Suprapubic skin (tissue), 4 donors: Measurements from ENCODE around the gene NELFE. TPM values are rescaled to one million over a fixed set of nuclear protein-coding genes. Genes with fewer than 3 reads are reported as not detected.

Source experiments
- DNase-seq, 2 donors: peaks; one replicate each; pipeline ENCODE4 v3.0.0-alpha.2; 2019; ENCODE audit warnings: low spot score in 2 of 2
- H3K27ac ChIP-seq: fragments of 200-600 bp; sonication (generic); one replicate; pipeline ENCODE4 v1.5.1; 2019
- H3K27me3 ChIP-seq: fragments of 200-600 bp; sonication (generic); one replicate; pipeline ENCODE4 v1.5.1; 2019
- H3K36me3 ChIP-seq: fragments of 200-600 bp; sonication (generic); one replicate; pipeline ENCODE4 v1.5.1; 2019
- H3K4me1 ChIP-seq: fragments of 200-600 bp; sonication (generic); one replicate; pipeline ENCODE4 v1.5.1; 2019
- H3K4me3 ChIP-seq: fragments of 200-600 bp; sonication (generic); one replicate; pipeline ENCODE4 v1.5.1; 2019; ENCODE audit warnings: mild to moderate bottlenecking
- H3K9me3 ChIP-seq: fragments of 200-600 bp; sonication (generic); one replicate; pipeline ENCODE4 v1.5.1; 2019
- CTCF ChIP-seq, 2 donors: fragments of 200-600 bp in 1 of 2; fragments of 450-650 bp in 1 of 2; sonication (generic) in 1 of 2; IDR thresholded peaks; one replicate each; pipeline ENCODE4 v1.5.1; 2016 to 2019; ENCODE audit warnings: antibody characterized with exemption in 2 of 2, mild to moderate bottlenecking in 1 of 2, moderate library complexity in 1 of 2
- EP300 ChIP-seq: sonication (generic); formaldehyde crosslinking; IDR thresholded peaks from one replicate; pipeline ENCODE4 v1.6.1; 2017; ENCODE audit warnings: antibody characterized with exemption
- POLR2A ChIP-seq, 2 donors: fragments of 450-650 bp; IDR thresholded peaks; one replicate each; pipeline ENCODE4 v1.6.1; 2017; ENCODE audit warnings: antibody characterized with exemption in 2 of 2, mild to moderate bottlenecking in 2 of 2, moderate library complexity in 2 of 2
- POLR2AphosphoS5 ChIP-seq, 3 donors: sonication (generic); formaldehyde crosslinking; IDR thresholded peaks; one replicate each; pipeline ENCODE4 v1.6.1; 2017; ENCODE audit warnings: antibody characterized with exemption in 3 of 3
- WGBS: methylation state at CpG from one replicate; pipeline ENCODE4 v1.1.5; 2018; 5-methylcytosine and 5-hydroxymethylcytosine counted together
- total RNA-seq, 4 donors: library from RNA; depleted of rRNA; stranded (reverse); fragments of >200 nt; gene quantifications; one replicate each; pipeline ENCODE4 v1.1.0, GENCODE V29; 2016

Gene NELFE
- total RNA-seq, 4 donors from 2014 or later, result 56.7 to 72.1 (median 65.8) TPM

GRCh38 chr6:31956796-31957195, 2.0 kb downstream of the NELFE start:
- H3K27me3 ChIP-seq, result no peaks in the 10 kb centered on the region
- H3K4me1 ChIP-seq, result peaks cover 24% of the 10 kb centered on the region
- DNase-seq, result no peak
- H3K4me3 ChIP-seq, result no peak overlapping the region
- peaks cover 69% of the 10 kb centered on the region for H3K36me3 ChIP-seq
- H3K27ac ChIP-seq, result no peak overlapping the region
- WGBS, result 91% methylated on average over 3 of the region's 3 CpGs
- no peaks in the 10 kb centered on the region for H3K9me3 ChIP-seq
- TF ChIP-seq POLR2A (IDR thresholded peaks at IDR 0.05), result no peak
- TF ChIP-seq EP300, result no peak
- TF ChIP-seq CTCF (IDR thresholded peaks at IDR 0.05), result no peak
- no peak for TF ChIP-seq POLR2AphosphoS5 (IDR thresholded peaks at IDR 0.05)

- DNase-seq, result no peak
- no peaks in the 10 kb centered on the region for H3K9me3 ChIP-seq
- WGBS, result 94% methylated on average over 28 of the region's 28 CpGs
- H3K4me3 ChIP-seq, result no peak overlapping the region
- H3K4me1 ChIP-seq, result peaks cover 15% of the 10 kb centered on the region
- no peaks in the 10 kb centered on the region for H3K27me3 ChIP-seq
- TF ChIP-seq POLR2A (IDR thresholded peaks at IDR 0.05) (no peak), POLR2AphosphoS5 (IDR thresholded peaks at IDR 0.05) (no peak), EP300 (no peak), CTCF (IDR thresholded peaks at IDR 0.05) (no peak)
- no peak overlapping the region for H3K27ac ChIP-seq
- H3K36me3 ChIP-seq, result peaks cover 65% of the 10 kb centered on the region
These were observed 4.3 kb downstream of the NELFE start for GRCh38 chr6:31954511-31954910.

- H3K27me3 ChIP-seq, result no peaks in the 10 kb centered on the region
- WGBS, result 72% methylated on average over 5 of the region's 5 CpGs
- H3K36me3 ChIP-seq, result peaks cover 65% of the 10 kb centered on the region
- no peak for TF ChIP-seq EP300
- no peak for TF ChIP-seq CTCF (IDR thresholded peaks at IDR 0.05)
- no peak for TF ChIP-seq POLR2AphosphoS5 (IDR thresholded peaks at IDR 0.05)
- no peak for TF ChIP-seq POLR2A (IDR thresholded peaks at IDR 0.05)
- H3K27ac ChIP-seq, result no peak overlapping the region
- no peak for DNase-seq
- H3K4me3 ChIP-seq, result no peak overlapping the region
- peaks cover 5% of the 10 kb centered on the region for H3K4me1 ChIP-seq
- no peaks in the 10 kb centered on the region for H3K9me3 ChIP-seq
These were observed 5.9 kb downstream of the NELFE start for GRCh38 chr6:31952890-31953289.

DNA sequence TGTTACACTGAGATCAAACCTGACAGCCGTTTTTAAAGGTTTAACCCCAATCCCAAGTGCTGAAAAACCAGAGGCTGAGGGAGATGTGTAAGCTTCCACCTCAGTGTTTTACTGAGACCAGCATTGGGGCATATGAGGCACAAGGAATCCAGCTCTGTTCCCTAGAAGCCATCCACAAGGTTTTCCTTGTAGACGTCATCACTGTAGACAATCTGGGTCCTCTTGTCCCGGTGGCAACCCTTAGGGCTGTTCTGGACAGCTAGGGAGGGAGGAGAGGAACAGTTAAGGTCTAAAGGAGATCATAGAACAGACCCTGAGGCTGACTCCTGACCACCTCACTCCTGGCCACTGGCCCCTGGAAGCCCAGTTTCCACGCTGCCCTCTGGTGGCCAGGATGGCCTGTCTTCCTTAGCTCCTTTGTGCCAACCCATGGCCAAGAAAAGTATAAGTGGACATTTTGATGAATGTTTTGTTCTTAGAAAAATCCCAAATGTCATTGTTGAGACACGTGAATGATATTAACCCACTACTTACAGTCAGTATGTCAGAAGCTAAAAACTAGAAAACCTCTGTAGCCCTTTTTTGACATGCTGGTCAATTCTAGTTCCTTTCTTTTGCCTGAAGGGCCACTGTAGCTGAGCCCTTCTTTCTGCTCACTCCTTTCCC, 6.5 kb downstream of the NELFE start:
- Histone ChIP-seq H3K9me3 (no peaks in the 10 kb centered on the region), H3K27ac (no peak overlapping the region), H3K27me3 (no peaks in the 10 kb centered on the region), H3K4me1 (no peaks in the 10 kb centered on the region), H3K4me3 (no peak overlapping the region), H3K36me3 (peaks cover 65% of the 10 kb centered on the region)
- TF ChIP-seq EP300 (no peak), POLR2A (IDR thresholded peaks at IDR 0.05) (no peak), POLR2AphosphoS5 (IDR thresholded peaks at IDR 0.05) (no peak), CTCF (IDR thresholded peaks at IDR 0.05) (peak; percentile 39 to 62)
- WGBS, result 53% methylated on average over 5 of the region's 5 CpGs
- DNase-seq, result no peak

DNA sequence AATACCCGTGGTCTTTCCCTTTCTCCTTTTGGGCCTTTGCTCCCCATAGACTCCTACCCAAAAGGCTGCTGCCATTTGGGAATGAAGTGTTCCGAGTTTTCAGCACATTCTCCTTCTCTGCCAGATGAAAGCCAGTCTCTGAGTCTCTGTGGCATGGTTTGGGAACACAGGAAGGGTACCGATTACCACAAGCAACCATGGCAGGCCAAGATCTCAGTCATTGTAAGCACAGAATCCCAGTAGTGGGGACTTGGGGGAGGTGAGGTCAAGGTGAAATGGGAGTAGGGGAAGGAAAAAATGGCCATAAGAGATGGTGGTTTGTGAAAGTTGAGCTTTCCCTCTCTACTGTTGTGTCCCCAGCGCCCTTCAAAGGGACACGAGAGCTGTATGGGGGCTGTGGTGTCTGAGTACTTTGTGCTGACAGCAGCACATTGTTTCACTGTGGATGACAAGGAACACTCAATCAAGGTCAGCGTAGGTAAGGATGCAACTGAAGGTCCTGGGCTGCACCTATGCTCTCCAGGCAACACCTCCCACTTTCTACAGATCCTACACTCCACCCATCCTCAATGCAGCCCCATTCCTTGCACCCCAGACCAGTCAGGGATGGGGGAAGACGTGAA, 8.7 kb downstream of the NELFE start:
- WGBS, result 89% methylated on average over 7 of the region's 7 CpGs
- Histone ChIP-seq H3K36me3 (peaks cover 45% of the 10 kb centered on the region), H3K27me3 (no peaks in the 10 kb centered on the region), H3K4me1 (peaks cover 16% of the 10 kb centered on the region), H3K9me3 (no peaks in the 10 kb centered on the region), H3K27ac (no peak overlapping the region), H3K4me3 (no peak overlapping the region)
- TF ChIP-seq CTCF (IDR thresholded peaks at IDR 0.05) (no peak), POLR2A (IDR thresholded peaks at IDR 0.05) (no peak), EP300 (no peak), POLR2AphosphoS5 (IDR thresholded peaks at IDR 0.05) (no peak)
- no peak for DNase-seq
